NCI-H82 (cell line): ENCODE results near the gene SPEN.
A peak's percentile ranks its signal among the peaks of the same experiment; 100 is the strongest.

Source experiments
- DNase-seq: peaks from one replicate; lab custom pipeline; 2025; lab: John Stamatoyannopoulos, UW

The SPEN gene

DNA sequence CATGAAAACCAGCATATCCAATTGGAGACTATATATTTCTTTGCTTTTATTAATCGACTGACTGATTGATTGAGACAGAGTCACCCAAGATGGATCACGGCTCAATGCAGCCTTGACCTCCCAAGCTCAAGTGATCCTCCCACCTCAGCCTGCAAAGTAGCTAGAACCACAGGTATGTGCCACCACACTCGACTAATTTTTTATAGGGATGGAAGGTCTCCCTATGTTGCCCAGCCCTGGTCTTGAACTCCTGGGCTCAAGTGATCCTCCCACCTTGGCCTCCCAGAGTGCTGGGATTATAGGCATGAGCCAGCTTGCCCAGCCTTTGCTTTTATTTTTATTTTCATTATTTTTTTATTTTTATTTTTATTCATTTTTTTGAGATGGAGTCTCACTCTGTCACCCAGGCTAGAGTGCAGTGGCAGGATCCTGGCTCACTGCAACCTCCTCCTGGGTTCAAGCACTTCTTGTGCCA, 5.4 kb downstream of the SPEN start:
- no peak for DNase-seq

- DNase-seq: no peak
Measured at GRCh38 chr1:15856888-15857287, 9.4 kb downstream of the SPEN start.

- DNase-seq: no peak
Measured at GRCh38 chr1:15858069-15858670, 10.7 kb downstream of the SPEN start.

DNA sequence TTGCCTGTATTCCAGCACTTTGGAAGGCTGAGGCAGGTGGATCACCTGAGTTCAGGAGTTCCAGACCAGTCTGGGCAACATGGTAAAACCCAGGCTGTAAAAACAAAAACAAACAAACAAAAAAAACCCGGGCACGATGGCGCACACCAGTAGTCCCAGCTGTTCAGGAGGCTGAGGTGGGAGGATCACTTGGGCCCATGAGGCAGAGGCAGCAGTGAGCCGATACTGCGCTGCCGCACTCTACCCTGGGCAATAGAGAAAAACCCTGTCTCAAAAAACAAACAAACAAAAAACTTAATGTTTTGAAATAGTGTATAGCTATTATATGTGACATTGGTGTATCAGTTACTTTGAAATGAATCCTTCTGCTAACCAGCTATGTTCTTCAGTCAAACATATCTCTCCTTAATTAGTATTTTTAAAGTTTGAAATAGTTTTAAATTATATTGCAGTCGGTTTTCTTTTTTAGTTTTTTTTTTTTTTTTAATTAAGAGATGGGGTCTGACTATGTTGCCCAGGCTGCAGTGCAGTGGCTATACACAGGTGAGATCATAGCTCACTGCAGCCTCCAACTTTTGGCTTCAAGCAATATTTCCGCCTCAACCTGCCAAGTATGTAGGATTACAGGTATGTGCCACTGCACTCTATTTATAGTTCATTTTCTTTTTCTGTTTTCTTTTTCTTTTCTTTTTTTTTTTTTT, 11.3 kb downstream of the SPEN start:
- no peak for DNase-seq

DNA sequence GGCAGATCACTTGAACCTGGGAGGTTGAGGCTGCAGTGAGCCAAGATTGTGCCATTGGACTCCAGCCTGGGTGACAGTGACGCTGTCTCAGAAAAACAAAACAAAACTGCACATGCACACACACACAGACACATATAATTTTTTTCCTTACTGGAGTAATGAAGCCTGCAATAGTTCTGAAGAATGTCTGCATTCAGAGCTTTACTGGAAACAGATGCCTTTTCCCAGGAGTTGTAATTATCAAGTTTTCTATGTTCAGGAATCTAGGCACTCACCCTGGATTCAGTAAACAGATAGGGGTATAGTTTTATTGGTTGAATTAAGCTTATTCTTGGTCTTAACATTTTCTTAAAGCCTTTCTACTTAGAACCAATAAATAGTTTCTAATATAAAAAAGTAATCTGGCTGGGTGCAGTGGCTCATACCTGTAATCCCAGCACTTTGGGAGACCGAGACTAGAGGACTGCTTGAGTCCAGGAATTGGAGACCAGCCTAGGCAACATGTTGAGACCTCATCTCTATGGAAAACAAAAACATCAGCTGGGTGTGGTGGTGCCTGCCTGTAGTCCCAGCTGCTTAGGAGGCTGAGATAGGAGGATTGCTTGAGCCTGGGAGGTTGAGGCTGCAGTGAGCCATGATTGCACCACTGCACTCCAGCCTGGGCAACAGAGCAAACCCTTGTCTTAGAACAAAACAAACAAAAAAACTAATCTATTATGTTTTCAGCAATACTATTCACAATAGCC, 15.8 kb downstream of the SPEN start:
- no peak for DNase-seq

DNA sequence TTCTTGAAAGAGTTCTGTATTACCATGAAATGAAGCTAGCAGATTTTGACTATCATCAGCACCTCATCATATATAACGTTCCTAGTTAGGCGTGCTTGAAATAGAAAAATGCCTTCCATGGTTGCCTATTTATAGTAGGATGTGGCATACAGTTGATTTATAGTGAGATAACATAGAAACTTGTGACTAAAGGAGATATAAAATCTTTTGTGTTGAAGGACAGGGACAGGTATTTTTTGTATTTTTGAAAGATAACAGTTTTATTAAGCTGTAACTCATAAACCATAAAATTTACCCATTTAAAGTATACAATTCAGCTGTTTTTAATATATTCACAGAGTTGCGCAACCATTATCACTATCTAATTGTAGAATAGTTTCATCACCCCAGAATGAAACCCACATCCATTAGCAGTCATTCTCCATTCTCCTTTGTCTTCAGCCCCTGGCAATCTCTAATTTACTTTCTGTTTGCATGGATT, 19.3 kb downstream of the SPEN start:
- no peak for DNase-seq

- DNase-seq: no peak
Measured at GRCh38 chr1:15867288-15867687, 19.8 kb downstream of the SPEN start.

DNA sequence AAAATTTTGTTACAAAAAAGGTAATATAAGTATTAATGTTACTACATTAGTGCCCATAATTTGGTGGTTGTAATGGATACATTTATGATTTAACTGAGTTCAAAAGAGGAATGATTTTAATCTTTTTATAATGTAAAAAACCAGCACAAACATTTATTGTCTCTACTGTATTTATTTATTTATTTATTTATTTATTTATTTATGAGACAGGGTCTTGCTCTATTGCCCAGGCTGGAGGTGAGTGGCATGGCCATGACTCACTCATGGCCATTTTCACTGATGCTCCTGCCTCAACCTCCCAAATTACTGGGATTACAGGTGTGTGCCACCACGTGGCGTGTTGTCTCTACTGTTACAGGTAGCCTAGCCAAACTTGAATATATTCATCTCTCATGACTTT, 21.9 kb downstream of the SPEN start:
- DNase-seq: no peak

GRCh38 chr1:15870421-15870820, 22.9 kb downstream of the SPEN start:
- no peak for DNase-seq

GRCh38 chr1:15874471-15874870, 27.0 kb downstream of the SPEN start:
- DNase-seq: no peak

- DNase-seq: peak; percentile 42
Measured at GRCh38 chr1:15876357-15877055, 29.0 kb downstream of the SPEN start.

GRCh38 chr1:15881961-15882360, 34.5 kb downstream of the SPEN start:
- DNase-seq: no peak

DNA sequence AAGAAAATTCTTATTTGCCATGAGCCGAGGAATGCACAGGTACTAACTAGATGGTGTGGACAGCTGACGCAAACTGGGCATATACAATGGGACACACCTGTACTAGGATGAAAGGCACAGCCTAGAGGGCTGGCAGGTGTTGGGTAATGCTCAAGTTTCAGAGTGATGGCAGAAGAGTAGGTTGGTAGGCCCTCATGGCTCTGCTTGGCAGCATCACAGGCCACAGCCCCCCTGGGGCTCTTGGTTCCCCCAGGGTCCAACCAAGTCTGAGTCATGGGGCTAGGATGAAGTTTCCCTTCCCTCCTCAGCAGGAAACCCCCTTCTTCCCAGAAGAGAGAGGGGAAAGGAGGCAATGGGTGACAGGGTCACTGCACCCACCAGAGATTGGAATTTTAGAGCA, 35.2 kb downstream of the SPEN start:
- DNase-seq: no peak

DNA sequence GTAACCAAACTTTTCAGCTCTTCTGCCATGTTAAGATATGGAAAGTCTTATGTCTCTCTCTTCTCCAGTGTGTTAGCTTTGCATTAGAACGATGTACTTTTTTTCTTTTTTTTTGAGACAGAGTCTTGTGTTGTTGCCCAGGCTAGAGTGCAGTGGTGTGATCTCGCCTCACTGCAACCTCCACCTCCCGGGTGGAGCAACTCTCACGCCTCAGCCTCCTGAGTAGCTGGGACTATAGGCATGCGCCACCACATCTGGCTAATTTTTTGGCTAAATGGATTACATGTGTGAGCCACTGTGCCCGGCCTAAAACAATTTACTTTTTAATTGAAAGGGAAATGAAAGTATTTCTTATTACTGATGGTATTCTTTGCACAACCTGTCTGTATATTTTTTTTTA, 35.8 kb downstream of the SPEN start:
- DNase-seq: peak; percentile 42

GRCh38 chr1:15884477-15884876, 37.0 kb downstream of the SPEN start:
- no peak for DNase-seq

GRCh38 chr1:15885269-15885668, 37.8 kb downstream of the SPEN start:
- DNase-seq: no peak

GRCh38 chr1:15885701-15886610, 38.4 kb downstream of the SPEN start:
- peak; percentile 92 for DNase-seq

GRCh38 chr1:15886611-15887167, 39.2 kb downstream of the SPEN start:
- no peak for DNase-seq

- peak; percentile 21 for DNase-seq
Measured at GRCh38 chr1:15892857-15893599, 45.5 kb downstream of the SPEN start.

- DNase-seq: no peak
Measured at GRCh38 chr1:15895233-15895632, 47.7 kb downstream of the SPEN start.
